OCI-M1 (cell line): Measurements from ENCODE around the gene HRCT1.
"Not testable (repeated sequence)": the region's sequence is repeated elsewhere in the genome, so short reads cannot be mapped to it uniquely, and the experiment has no call there.

Source experiments
- DNase-seq: peaks from one replicate; lab custom pipeline; 2025; lab: John Stamatoyannopoulos, UW

Gene HRCT1

GRCh38 chr9:35905912-35906679 lies at the start of gene HRCT1:
Gene HRCT1 (plus strand): TSS chr9:35906202. CDS start chr9:35906288, 86 bp downstream.
- DNase-seq, result no peak

GRCh38 chr9:35856206-35856605 lies 49.8 kb upstream of the HRCT1 start:
- DNase-seq, result no peak

- no peak for DNase-seq
Measured at GRCh38 chr9:35856882-35857281, 49.1 kb upstream of the HRCT1 start.

- DNase-seq, result no peak
Measured at GRCh38 chr9:35858458-35858857, 47.5 kb upstream of the HRCT1 start.

- no peak for DNase-seq
Measured at GRCh38 chr9:35859310-35859989, 46.6 kb upstream of the HRCT1 start.

GRCh38 chr9:35859990-35860339 lies 46.0 kb upstream of the HRCT1 start:
- DNase-seq, result no peak

- DNase-seq, result no peak
Measured at GRCh38 chr9:35861161-35861897, 44.7 kb upstream of the HRCT1 start.

- DNase-seq, result no peak
Measured at GRCh38 chr9:35862328-35862727, 43.7 kb upstream of the HRCT1 start.

GRCh38 chr9:35863583-35863982 lies 42.4 kb upstream of the HRCT1 start:
- no peak for DNase-seq

- no peak for DNase-seq
Measured at GRCh38 chr9:35864695-35865255, 41.2 kb upstream of the HRCT1 start.

GRCh38 chr9:35867538-35867937 lies 38.5 kb upstream of the HRCT1 start:
- DNase-seq, result no peak

GRCh38 chr9:35868933-35869332 lies 37.1 kb upstream of the HRCT1 start:
- DNase-seq, result no peak

- no peak for DNase-seq
Measured at GRCh38 chr9:35869621-35870216, 36.3 kb upstream of the HRCT1 start.

- DNase-seq, result no peak
Measured at GRCh38 chr9:35870351-35870923, 35.6 kb upstream of the HRCT1 start, which contains the start of gene OR13J1. Gene OR13J1 (minus strand): TSS chr9:35870401. CDS start chr9:35870401, 0 bp downstream.

GRCh38 chr9:35871545-35871944 lies 34.5 kb upstream of the HRCT1 start:
- DNase-seq, result no peak

- no peak for DNase-seq
Measured at GRCh38 chr9:35872505-35872904, 33.5 kb upstream of the HRCT1 start.

- DNase-seq, result peak; percentile 74
Measured at GRCh38 chr9:35882263-35882848, 23.6 kb upstream of the HRCT1 start.

GRCh38 chr9:35882996-35883395 lies 23.0 kb upstream of the HRCT1 start:
- DNase-seq, result no peak

GRCh38 chr9:35884908-35885307 lies 21.1 kb upstream of the HRCT1 start:
- not testable (repeated sequence) for DNase-seq

GRCh38 chr9:35891646-35892045 lies 14.4 kb upstream of the HRCT1 start:
- peak; percentile 17 for DNase-seq

- no peak for DNase-seq
Measured at GRCh38 chr9:35892051-35892450, 14.0 kb upstream of the HRCT1 start.
